ENCODE data around the gene MED10.

The MED10 gene

DNA sequence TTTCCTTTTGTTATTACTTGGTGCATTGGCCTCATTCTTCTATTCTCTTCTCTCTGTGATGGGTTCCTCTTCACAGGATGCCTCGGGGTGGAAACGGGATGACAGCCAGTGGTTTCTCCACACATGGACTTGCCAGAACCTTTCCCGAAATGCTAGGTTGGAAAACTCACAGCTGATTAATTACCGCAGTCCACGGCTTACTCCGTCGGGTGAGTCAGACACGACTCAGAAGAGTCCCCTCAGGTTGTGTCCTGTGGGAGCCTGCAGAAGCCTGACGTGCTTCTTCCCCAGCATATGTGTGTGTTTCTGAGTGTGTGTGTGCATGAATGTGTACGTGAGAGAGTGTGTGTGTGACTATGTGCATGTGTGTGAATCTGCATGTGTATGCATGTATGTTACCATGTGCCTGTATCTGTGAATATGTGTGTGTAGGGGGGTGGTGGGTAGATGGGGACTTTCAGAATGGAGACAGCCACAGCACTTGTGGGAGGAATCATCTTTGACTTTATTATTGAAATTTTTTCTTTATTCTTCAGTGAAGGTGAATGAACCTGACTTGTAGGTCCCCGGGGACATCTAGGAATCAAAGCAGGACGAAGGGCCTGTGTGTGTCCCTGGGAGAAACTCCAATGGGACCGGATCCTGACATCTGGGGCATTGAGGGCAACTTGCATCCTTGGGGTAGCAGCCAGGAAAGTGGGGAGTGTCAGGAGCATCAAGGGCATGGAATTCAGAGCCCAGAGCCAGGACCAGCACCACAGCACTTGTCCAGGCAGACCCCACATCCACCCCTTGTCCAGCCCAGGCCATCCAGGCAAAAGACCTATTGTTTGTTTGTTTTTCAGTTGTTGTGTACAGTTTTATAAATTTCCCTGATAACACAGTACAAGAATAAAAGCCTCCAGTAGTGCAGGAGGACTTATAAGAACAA is 21.9 kb upstream of the MED10 start:
- TF ChIP-seq, protein P1, sequence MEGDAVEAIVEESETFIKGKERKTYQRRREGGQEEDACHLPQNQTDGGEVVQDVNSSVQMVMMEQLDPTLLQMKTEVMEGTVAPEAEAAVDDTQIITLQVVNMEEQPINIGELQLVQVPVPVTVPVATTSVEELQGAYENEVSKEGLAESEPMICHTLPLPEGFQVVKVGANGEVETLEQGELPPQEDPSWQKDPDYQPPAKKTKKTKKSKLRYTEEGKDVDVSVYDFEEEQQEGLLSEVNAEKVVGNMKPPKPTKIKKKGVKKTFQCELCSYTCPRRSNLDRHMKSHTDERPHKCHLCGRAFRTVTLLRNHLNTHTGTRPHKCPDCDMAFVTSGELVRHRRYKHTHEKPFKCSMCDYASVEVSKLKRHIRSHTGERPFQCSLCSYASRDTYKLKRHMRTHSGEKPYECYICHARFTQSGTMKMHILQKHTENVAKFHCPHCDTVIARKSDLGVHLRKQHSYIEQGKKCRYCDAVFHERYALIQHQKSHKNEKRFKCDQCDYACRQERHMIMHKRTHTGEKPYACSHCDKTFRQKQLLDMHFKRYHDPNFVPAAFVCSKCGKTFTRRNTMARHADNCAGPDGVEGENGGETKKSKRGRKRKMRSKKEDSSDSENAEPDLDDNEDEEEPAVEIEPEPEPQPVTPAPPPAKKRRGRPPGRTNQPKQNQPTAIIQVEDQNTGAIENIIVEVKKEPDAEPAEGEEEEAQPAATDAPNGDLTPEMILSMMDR (IDR thresholded peaks at IDR 0.05; ENCODE audit: insufficient read depth, missing control alignments): no peak
- FAIRE-seq (no peak), DNase-seq (ENCODE audit: insufficient read length, low spot score) (no peak)

DNA sequence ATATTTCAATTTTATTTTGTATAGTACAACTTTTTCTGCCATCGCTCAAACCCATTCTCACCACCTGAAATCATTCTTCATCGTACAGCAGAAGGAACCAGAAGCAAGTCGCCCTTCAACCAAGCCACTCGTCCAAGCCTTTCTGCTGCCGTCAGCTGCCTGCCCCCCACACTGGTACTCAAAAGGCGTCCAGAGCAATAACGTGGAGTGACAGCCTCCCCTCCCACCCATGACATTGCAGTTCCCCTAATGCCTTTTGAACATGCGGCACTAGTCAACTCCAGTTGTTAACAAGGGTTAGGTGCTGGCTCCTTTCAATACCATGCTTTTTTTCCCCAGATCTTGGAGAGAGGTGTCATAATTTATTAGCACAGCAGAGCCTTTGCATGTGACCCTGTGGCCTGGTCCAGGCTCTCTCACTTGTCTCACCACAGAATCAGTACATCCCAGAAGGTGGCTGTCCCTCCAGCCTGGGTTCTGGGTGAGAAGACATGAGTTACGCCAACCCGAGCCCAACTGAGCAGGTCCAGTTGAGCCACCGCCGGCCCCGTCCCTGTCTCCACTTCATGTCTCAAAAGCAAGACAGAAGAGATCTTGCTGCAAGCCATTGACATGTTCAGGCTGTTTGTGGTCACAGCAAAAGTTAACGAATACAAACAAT is 20.4 kb upstream of the MED10 start:
- no peak for DNase-seq (ENCODE audit: insufficient read length, low spot score)
- no peak for FAIRE-seq
- TF ChIP-seq, protein P1 (IDR thresholded peaks at IDR 0.05; ENCODE audit: insufficient read depth, missing control alignments): no peak

DNA sequence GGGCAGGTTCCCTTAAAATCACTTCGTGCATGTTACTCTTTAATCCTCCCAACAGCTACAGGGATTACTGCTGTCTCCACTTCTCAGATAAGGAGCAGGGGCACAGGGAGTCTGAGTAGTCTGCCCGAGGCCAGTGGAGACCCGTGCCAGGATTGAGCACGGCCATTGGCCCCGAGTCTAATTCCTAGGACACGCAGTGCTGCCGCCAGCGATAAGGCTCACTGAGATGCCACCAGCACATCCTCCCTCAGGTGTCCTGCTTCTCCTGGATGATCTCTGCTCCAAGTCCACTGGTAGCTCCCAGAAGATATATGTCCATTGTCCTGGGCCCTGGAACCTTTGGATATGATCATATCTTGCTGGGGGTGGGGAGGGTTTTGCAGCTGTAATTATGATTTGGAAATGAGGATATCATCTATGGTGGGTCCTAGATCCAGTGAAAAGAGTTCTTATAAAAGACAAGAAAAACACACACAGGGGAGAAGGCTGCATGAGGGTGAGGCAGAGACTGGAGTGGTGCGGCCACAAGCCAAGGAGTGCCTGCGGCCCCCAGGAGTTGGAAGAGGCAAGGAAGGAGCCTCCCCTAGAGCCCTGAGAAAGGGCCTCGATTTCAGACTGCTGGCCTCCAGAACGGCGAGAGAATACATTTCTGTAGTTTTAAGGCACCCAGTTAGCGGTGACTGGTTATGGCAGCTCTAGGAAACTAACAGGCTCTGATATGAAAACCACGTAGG is 19.4 kb upstream of the MED10 start:
- TF ChIP-seq, protein P1 (IDR thresholded peaks at IDR 0.05; ENCODE audit: insufficient read depth, missing control alignments): no peak
- FAIRE-seq (no peak), DNase-seq (ENCODE audit: insufficient read length, low spot score) (no peak)

DNA sequence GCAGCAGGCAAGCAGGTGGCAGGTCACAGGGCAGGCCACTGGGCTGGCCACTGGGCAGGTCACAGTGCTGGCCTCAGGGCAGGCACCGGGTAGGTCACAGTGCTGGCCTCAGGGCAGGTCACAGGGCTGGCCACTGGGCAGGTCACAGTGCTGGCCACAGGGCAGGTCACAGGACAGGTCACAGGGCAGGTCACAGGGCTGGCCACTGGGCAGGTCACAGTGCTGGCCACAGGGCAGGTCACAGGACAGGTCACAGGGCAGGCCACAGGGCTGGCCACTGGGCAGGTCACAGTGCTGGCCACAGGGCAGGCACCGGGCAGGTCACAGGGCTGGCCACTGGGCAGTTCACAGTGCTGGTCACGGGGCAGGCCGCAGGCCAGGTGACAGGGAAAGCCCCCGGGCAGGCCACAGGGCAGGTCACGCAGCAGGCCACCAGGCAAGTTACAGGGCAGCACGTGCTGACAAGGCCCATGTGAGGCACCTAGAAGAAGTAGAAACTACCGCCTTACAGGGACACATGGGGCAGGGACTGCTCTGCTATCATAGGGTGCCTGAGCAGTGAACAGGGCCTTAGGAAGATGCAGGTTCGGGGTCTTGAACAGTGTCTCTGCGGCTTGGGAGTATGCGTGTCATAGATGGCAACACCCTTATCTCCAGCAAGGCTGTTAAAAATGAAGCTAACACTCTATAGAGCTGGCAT is 18.6 kb upstream of the MED10 start:
- no peak for FAIRE-seq
- no peak for DNase-seq (ENCODE audit: insufficient read length, low spot score)
- TF ChIP-seq, protein P1 (IDR thresholded peaks at IDR 0.05; ENCODE audit: insufficient read depth, missing control alignments): no peak

DNA sequence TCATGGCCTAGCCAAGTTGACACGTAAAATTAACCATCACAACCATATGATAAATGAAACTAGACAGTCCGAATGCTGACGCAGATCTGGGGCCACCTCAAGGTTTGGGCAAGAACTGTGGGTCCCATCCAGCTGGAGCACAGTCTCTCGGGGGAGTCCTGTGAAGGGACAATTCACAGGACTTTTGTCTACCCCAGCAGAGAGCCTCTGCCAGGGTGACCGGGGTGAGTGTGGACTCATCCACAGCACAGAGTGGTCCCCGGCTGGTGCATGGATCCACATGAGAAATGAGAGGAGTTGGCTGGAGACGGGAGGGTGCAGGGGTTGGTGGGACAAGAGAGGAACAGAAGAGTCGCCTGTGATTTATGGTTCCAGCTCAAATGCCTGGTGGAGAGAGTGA is 17.7 kb upstream of the MED10 start:
- TF ChIP-seq, protein P1 (IDR thresholded peaks at IDR 0.05; ENCODE audit: insufficient read depth, missing control alignments): no peak
- FAIRE-seq (no peak), DNase-seq (ENCODE audit: insufficient read length, low spot score) (no peak)

DNA sequence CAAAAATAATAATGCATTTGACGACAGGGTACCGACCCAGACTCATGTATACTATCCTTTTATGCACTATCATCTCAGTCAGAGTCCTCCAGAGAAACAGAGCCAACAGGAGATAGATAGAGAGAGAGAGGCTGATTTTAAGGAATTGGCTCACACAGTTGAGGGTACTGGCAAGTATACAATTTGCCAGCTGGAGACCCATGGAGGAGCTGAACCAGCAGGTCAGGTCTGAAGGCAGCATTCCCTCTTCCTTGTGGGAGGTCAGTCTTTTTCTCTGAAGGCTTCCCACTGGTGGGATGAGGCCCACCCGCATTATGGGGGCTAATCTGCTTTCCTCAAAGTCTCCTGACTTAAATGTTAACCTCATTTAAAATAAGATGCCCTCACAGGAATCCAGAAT is 17.3 kb upstream of the MED10 start:
- TF ChIP-seq, protein P1 (IDR thresholded peaks at IDR 0.05; ENCODE audit: insufficient read depth, missing control alignments): no peak
- FAIRE-seq: no peak
- no peak for DNase-seq (ENCODE audit: insufficient read length, low spot score)

All from D721Med (cell line).